Measurements from ENCODE around the gene LYZL1. TPM values are rescaled to one million over a fixed set of nuclear protein-coding genes. Genes with fewer than 3 reads are reported as not detected.
"Not testable (repeated sequence)": the region's sequence is repeated elsewhere in the genome, so short reads cannot be mapped to it uniquely, and the experiment has no call there.

The LYZL1 gene
- total RNA-seq, 1 donor from 2014 or later, result not detected

DNA sequence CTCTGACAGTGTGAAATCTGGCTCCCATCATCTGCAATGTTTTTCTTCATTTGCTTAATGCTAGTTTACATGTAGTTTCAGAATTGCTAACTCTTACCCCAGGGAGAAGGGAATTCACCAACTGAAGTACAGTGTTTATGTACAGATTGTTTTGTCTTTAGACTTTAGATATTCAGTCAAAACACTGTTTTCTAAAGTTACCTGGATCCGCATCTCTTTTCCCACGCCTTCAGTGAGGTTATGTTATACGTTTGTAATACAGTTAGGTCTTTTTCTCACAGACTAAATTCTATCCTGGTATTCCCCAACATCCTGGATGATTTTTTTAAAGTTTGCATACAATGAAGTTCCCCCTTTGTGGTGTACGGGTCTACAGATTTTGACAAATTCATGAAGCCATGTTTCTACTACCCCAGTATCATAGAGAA, 3.2 kb upstream of the LYZL1 start:
- no peaks in the 10 kb centered on the region for H3K4me1 ChIP-seq
- ATAC-seq, result no peak
- intact Hi-C loops (cut with DNase I), result no loop called here

DNA sequence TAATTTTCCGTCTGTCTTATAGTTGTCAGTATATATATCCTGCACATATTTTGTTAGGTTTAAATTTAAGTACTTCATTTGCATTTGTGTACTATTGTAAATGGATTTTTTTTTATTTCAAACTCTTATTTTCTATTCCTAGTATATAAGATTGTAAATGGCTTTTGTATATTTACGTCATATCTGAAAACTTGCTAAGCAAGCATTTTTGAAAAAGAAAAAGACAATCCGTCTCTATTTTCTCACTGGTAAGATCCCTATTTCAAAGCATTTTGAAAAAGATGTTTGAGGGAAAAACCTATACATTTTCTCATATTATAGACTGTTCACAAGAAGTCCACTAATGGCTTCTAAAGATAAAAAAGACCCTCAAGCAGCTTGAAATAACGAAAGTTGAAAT, 1.2 kb upstream of the LYZL1 start:
- intact Hi-C loops (cut with DNase I), result no loop called here
- TF ChIP-seq, protein P1, sequence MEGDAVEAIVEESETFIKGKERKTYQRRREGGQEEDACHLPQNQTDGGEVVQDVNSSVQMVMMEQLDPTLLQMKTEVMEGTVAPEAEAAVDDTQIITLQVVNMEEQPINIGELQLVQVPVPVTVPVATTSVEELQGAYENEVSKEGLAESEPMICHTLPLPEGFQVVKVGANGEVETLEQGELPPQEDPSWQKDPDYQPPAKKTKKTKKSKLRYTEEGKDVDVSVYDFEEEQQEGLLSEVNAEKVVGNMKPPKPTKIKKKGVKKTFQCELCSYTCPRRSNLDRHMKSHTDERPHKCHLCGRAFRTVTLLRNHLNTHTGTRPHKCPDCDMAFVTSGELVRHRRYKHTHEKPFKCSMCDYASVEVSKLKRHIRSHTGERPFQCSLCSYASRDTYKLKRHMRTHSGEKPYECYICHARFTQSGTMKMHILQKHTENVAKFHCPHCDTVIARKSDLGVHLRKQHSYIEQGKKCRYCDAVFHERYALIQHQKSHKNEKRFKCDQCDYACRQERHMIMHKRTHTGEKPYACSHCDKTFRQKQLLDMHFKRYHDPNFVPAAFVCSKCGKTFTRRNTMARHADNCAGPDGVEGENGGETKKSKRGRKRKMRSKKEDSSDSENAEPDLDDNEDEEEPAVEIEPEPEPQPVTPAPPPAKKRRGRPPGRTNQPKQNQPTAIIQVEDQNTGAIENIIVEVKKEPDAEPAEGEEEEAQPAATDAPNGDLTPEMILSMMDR (IDR thresholded peaks at IDR 0.05), result no peak
- Histone ChIP-seq H3K27ac (no peak overlapping the region), H3K27me3 (peaks cover 4% of the 10 kb centered on the region), H3K9me3 (no peaks in the 10 kb centered on the region), H3K4me3 (no peak overlapping the region), H3K4me1 (no peaks in the 10 kb centered on the region), H3K36me3 (no peaks in the 10 kb centered on the region)
- DNase-seq, result no peak
- no peak for ATAC-seq

More for the DNA sequence above, 3.2 kb upstream of the LYZL1 start:
- H3K36me3 ChIP-seq, result no peaks in the 10 kb centered on the region
- H3K27me3 ChIP-seq, result peaks cover 4% of the 10 kb centered on the region
- TF ChIP-seq, protein P1 (IDR thresholded peaks at IDR 0.05), result no peak
- no peak overlapping the region for H3K27ac ChIP-seq
- H3K4me3 ChIP-seq, result no peak overlapping the region
- no peaks in the 10 kb centered on the region for H3K9me3 ChIP-seq
- DNase-seq, result no peak

DNA sequence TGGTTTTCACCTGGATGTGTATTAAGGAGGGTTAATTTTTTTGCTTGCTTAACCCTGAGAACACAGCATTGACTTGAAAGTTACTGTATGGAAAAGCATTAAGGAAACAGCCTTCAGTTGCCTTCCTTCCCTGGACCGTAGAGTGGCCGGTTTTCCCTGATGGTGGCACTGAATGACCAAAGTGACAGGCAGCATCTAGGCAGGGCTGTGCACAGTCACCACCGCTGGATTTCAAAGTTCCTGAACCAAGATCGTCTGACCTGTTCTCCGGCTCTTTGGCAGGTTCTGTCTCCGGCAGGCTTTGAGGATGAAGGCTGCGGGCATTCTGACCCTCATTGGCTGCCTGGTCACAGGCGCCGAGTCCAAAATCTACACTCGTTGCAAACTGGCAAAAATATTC, 2.7 kb downstream of the LYZL1 start:
- H3K4me1 ChIP-seq; ATAC-seq; H3K4me3 ChIP-seq; H3K36me3 ChIP-seq; H3K27me3 ChIP-seq; DNase-seq; H3K27ac ChIP-seq; intact Hi-C loops (cut with DNase I); H3K9me3 ChIP-seq: not testable (repeated sequence)

DNA sequence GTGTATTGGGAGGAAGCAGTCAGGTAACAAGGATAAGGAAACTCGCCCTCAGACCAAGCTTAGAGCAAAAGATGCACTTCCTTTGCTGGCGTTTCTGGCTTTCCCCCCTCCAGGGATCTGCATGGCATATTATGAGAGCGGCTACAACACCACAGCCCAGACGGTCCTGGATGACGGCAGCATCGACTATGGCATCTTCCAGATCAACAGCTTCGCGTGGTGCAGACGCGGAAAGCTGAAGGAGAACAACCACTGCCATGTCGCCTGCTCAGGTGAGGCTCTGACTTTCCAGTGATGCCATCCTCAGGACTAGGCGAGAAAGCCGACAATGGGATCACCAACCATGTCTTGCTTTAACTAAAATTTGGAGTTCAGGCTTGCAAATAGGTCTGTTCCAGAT, 3.5 kb downstream of the LYZL1 start:
- DNase-seq, H3K9me3 ChIP-seq: not testable (repeated sequence)

DNA sequence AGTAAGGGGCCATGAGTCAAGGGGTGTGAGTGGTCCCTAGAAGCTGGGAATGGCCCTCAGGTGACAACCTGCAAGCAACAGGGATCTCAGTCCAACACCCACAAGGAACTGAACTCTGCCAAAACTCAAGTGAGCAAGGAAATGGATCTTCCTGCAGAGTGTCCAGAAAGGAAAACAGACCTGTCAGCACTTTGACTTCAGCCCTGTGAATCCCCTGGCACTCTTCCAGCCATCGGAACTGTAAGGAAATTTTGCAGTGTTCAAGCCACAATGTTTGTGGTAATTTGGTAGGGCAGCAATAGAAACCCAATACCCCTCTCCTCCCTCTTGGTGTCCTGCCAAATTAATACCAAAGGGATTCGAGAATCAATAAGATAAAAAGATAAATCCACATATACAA, 6.9 kb downstream of the LYZL1 start:
- ATAC-seq, result no peak
- Histone ChIP-seq H3K27me3 (no peaks in the 10 kb centered on the region), H3K27ac (no peak overlapping the region), H3K4me3 (no peak overlapping the region), H3K4me1 (no peaks in the 10 kb centered on the region), H3K9me3 (peaks cover 6% of the 10 kb centered on the region), H3K36me3 (no peaks in the 10 kb centered on the region)
- TF ChIP-seq, protein P1 (IDR thresholded peaks at IDR 0.05), result no peak
- intact Hi-C loops (cut with DNase I), result no loop called here
- DNase-seq, result no peak

More for the DNA sequence above, 3.5 kb downstream of the LYZL1 start:
- H3K4me1 ChIP-seq; ATAC-seq; H3K36me3 ChIP-seq; intact Hi-C loops (cut with DNase I); H3K27ac ChIP-seq; H3K27me3 ChIP-seq; H3K4me3 ChIP-seq: not testable (repeated sequence)

DNA sequence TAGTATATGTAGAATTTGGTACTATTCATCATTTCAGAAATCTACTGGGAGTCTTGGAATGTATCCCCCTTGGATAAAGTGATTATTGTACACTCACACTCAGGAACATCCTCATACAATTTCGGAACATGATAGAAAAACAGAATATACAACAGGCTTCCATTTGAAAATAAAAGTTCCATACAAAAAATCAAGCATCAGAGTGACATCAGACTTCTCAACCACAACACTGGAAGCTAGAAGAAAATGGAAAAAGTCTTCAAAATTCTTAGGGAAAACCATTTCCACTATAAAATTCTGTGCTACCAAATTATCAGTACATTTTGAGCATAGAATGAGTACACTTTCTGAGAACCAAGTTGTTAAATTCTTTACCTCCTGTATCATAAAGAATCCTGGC, 8.8 kb downstream of the LYZL1 start:
- Histone ChIP-seq H3K4me1 (no peaks in the 10 kb centered on the region), H3K9me3 (peaks cover 6% of the 10 kb centered on the region), H3K36me3 (no peaks in the 10 kb centered on the region), H3K27ac (no peak overlapping the region), H3K4me3 (no peak overlapping the region), H3K27me3 (no peaks in the 10 kb centered on the region)
- TF ChIP-seq, protein P1 (IDR thresholded peaks at IDR 0.05), result no peak
- no peak for DNase-seq
- ATAC-seq, result no peak
- intact Hi-C loops (cut with DNase I), result no loop called here

DNA sequence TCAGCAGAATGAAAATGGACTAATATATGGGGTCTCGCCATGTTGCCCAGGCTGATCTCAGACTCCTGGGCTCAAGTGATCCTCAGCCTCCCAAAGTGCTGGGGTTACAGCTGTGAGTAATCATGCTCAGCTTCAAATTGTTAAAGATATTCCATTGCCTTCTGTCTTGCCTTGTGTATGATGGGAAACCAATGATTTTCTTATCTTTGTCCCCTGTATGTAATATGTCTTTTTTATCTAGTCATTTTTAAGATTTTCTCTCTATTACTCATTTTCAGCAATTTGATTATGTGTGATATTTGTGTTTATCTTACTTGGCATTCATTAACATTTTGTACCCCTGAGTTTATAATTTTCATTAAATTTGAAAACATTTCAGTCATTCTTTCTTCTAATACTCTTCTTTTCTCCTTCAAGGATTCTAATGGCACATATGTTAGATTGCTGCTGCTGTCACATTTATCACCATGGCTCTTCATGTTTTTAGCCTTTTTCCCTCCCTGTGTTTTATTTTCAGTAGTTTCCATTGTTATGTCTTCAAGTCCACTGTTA, 12.6 kb downstream of the LYZL1 start:
- DNase-seq (no peak), ATAC-seq (no peak)
- intact Hi-C loops (cut with DNase I), result loop anchor here (10.0 kb wide), 1 partner anchor 637 kb away; no protein-coding TSS in a partner anchor
- peaks cover 6% of the 10 kb centered on the region for H3K9me3 ChIP-seq
- TF ChIP-seq, protein P1 (IDR thresholded peaks at IDR 0.05), result no peak
- H3K36me3 ChIP-seq, result no peaks in the 10 kb centered on the region
- no peaks in the 10 kb centered on the region for H3K4me1 ChIP-seq
- H3K4me3 ChIP-seq, result no peak overlapping the region
- no peak overlapping the region for H3K27ac ChIP-seq
- H3K27me3 ChIP-seq, result no peaks in the 10 kb centered on the region

Data from upper lobe of right lung (tissue), 1 donor.